NB4 (cell line): ENCODE results near the gene FBXW11.

Experiments used
- CTCF ChIP-seq: IDR thresholded peaks from one replicate; pipeline ENCODE4 v1.5.1; 2012; ENCODE audit warnings: low read depth, low read length
- MYC ChIP-seq: IDR thresholded peaks from 2 replicates; pipeline ENCODE4 v1.6.1; 2011; ENCODE audit warnings: low read depth, low read length
- POLR2A ChIP-seq: IDR thresholded peaks from 2 replicates; pipeline ENCODE4 v1.6.1; 2011; ENCODE audit warnings: mild to moderate bottlenecking; ENCODE audit not compliant: insufficient read length; ENCODE audit errors: extremely low read depth
- TF ChIP-seq, protein P1 (sequence below): IDR thresholded peaks from 2 replicates; pipeline ENCODE4 v1.6.1; 2011; ENCODE audit warnings: low read depth, low read length

GRCh38 chr5:171847026-171847425, 159.4 kb downstream of the FBXW11 start:
- TF ChIP-seq CTCF (no peak), POLR2A (no peak), MYC (no peak)
- TF ChIP-seq, protein P1, sequence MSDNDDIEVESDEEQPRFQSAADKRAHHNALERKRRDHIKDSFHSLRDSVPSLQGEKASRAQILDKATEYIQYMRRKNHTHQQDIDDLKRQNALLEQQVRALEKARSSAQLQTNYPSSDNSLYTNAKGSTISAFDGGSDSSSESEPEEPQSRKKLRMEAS = no peak
